CD14-positive monocyte (primary cell): ENCODE data around the gene BPHL. TPM values are rescaled to one million over a fixed set of nuclear protein-coding genes. Genes with fewer than 3 reads are reported as not detected.

Experiments used
- DNase-seq, 3 donors: peaks; one replicate each; pipeline ENCODE4 v3.0.0-alpha.2; 2011 to 2022
- H2AFZ ChIP-seq: 2 replicates; pipeline ENCODE4 v1.6.0; 2012; ENCODE audit warnings: mild to moderate bottlenecking, low read depth, low read length, inconsistent platforms; ENCODE audit not compliant: insufficient read depth, poor library complexity, severe bottlenecking
- H3K27ac ChIP-seq, 2 donors: 1 replicate in 1 of 2; 2 replicates in 1 of 2; pipeline ENCODE4 v1.5.1; 2012 to 2013; ENCODE audit warnings: low read length in 2 of 2, control low read depth in 1 of 2, inconsistent platforms in 1 of 2, low read depth in 1 of 2, mild to moderate bottlenecking in 1 of 2
- H3K27me3 ChIP-seq, 2 donors: one replicate each; pipeline versions ENCODE4 v1.6.0 to v1.6.1; 2011 to 2013; ENCODE audit warnings: low read length in 2 of 2; ENCODE audit not compliant: control insufficient read depth in 2 of 2, insufficient read depth in 2 of 2
- H3K36me3 ChIP-seq, 2 donors: replicated peaks in 1 of 2; 1 replicate in 1 of 2; 2 replicates in 1 of 2; pipeline versions ENCODE4 v1.5.1 to v1.6.1; 2012 to 2013; ENCODE audit warnings: low read length in 2 of 2, control low read depth in 1 of 2, inconsistent platforms in 1 of 2, mild to moderate bottlenecking in 1 of 2; ENCODE audit not compliant: insufficient read depth in 2 of 2, control insufficient read depth in 1 of 2
- H3K4me1 ChIP-seq, 2 donors: 1 replicate in 1 of 2; 2 replicates in 1 of 2; pipeline versions ENCODE4 v1.5.1 to v1.6.1; 2012 to 2013; ENCODE audit warnings: low read length in 2 of 2, control low read depth in 1 of 2, inconsistent platforms in 1 of 2, mild to moderate bottlenecking in 1 of 2, moderate library complexity in 1 of 2; ENCODE audit not compliant: insufficient read depth in 2 of 2, control insufficient read depth in 1 of 2
- H3K4me2 ChIP-seq: replicated peaks from 2 replicates; pipeline ENCODE3; 2012; ENCODE audit warnings: low read length, moderate library complexity, mild to moderate bottlenecking; ENCODE audit not compliant: poor library complexity, severe bottlenecking; ENCODE audit errors: extremely low read depth
- H3K4me3 ChIP-seq, 3 experiments: fragments of 200-600 bp in 1 of 3; sonication (generic) in 1 of 3; replicated peaks in 1 of 3; 1 replicate in 2 of 3; 2 replicates in 1 of 3; pipeline ENCODE4 v1.5.1; 2011 to 2013; ENCODE audit warnings: low read length in 3 of 3, mild to moderate bottlenecking in 3 of 3, control low read depth in 2 of 3, low read depth in 2 of 3, inconsistent platforms in 1 of 3, moderate library complexity in 1 of 3
- H3K79me2 ChIP-seq: 2 replicates; pipeline ENCODE4 v1.6.0; 2012; ENCODE audit warnings: mild to moderate bottlenecking, control low read depth, inconsistent platforms, low read length, moderate library complexity; ENCODE audit not compliant: insufficient read depth
- H3K9ac ChIP-seq: 2 replicates; pipeline ENCODE4 v1.6.0; 2017; ENCODE audit warnings: low read length, mild to moderate bottlenecking; ENCODE audit not compliant: insufficient read depth, poor library complexity, severe bottlenecking
- H3K9me3 ChIP-seq, 2 donors: replicated peaks in 1 of 2; 1 replicate in 1 of 2; 2 replicates in 1 of 2; pipeline versions ENCODE4 v1.5.1 to v1.6.1; 2012 to 2013; ENCODE audit warnings: low read length in 2 of 2, control low read depth in 1 of 2; ENCODE audit not compliant: control insufficient read depth in 1 of 2, insufficient read depth in 1 of 2
- H4K20me1 ChIP-seq: 2 replicates; pipeline ENCODE4 v1.6.0; 2012; ENCODE audit warnings: mild to moderate bottlenecking, low read length, control low read depth, moderate library complexity; ENCODE audit not compliant: insufficient read depth
- H3K27ac Mint-ChIP-seq, 7 donors: one replicate each; pipeline ENCODE4 v1.8.0; 2020; ENCODE audit warnings: mild to moderate bottlenecking in 7 of 7, mixed read lengths in 7 of 7, moderate library complexity in 6 of 7, inconsistent platforms in 2 of 7
- H3K27me3 Mint-ChIP-seq, 3 donors: one replicate each; pipeline ENCODE4 v1.8.0; 2021 to 2022; ENCODE audit warnings: low read depth in 3 of 3, mild to moderate bottlenecking in 3 of 3, mixed read lengths in 3 of 3, moderate library complexity in 3 of 3, inconsistent platforms in 1 of 3
- H3K36me3 Mint-ChIP-seq, 2 donors: one replicate each; pipeline ENCODE4 v1.8.0; 2020; ENCODE audit warnings: mixed read lengths in 2 of 2, inconsistent platforms in 1 of 2, mild to moderate bottlenecking in 1 of 2
- H3K4me1 Mint-ChIP-seq: one replicate; pipeline ENCODE4 v1.8.0; 2020; ENCODE audit warnings: mild to moderate bottlenecking, mixed read lengths
- H3K4me3 Mint-ChIP-seq, 2 donors: one replicate each; pipeline ENCODE4 v1.8.0; 2020; ENCODE audit warnings: mild to moderate bottlenecking in 2 of 2, mixed read lengths in 2 of 2, moderate library complexity in 1 of 2
- H3K9me3 Mint-ChIP-seq, 7 donors: one replicate each; pipeline ENCODE4 v1.8.0; 2020 to 2022; ENCODE audit warnings: mixed read lengths in 7 of 7, mild to moderate bottlenecking in 6 of 7, moderate library complexity in 6 of 7, inconsistent platforms in 2 of 7
- CTCF ChIP-seq: fragments of 200-600 bp; IDR thresholded peaks from one replicate; pipeline ENCODE4 v1.8.0; 2022; ENCODE audit warnings: antibody characterized with exemption, mild to moderate bottlenecking
- WGBS: methylation state at CpG from one replicate; pipeline ENCODE4 v1.1.5; 2013; ENCODE audit warnings: missing lambda C conversion rate; ENCODE audit not compliant: insufficient coverage; 5-methylcytosine and 5-hydroxymethylcytosine counted together
- intact Hi-C, 2 donors: fragments of 100-400 bp; cut with micrococcal nuclease; formaldehyde crosslinking; loops; one replicate each; pipeline versions ENCODE4 v1.15.0 to v1.15.1; 2023
- polyA plus RNA-seq, 3 donors: library from polyadenylated mRNA; depleted of rRNA in 1 of 3; unstranded in 2 of 3; stranded (reverse) in 1 of 3; fragments of 300-500 nt in 2 of 3; fragments of >200 nt in 1 of 3; fragmentation: Illumina TruSeq in 2 of 3; gene quantifications; 1 replicate in 2 of 3; 2 replicates in 1 of 3; pipeline ENCODE4 v1.2.3, GENCODE V29; 2012 to 2021

BPHL gene
- polyA plus RNA-seq, 3 donors, result 4.6 to 7.8 (median 5.9) TPM

- Mint-ChIP-seq H3K36me3 (peaks cover 71 to 83% of the 10 kb centered on the region in 2 donors), H3K27ac (peak overlapping the region in 3 of 7 donors; percentile 4 to 52 (median 33))
- intact Hi-C loops, result no loop called here
Observed at GRCh38 chr6:3079682-3080081, 38.8 kb upstream of the BPHL start.

GRCh38 chr6:3081960-3082359, 36.6 kb upstream of the BPHL start:
- H3K4me3 Mint-ChIP-seq, result no peak overlapping the region
- TF ChIP-seq CTCF, result no peak
- peaks cover 7% of the 10 kb centered on the region for H3K4me1 Mint-ChIP-seq
- Histone ChIP-seq H3K36me3 (peaks cover 88 to 98% of the 10 kb centered on the region in 2 donors), H3K27ac (peak overlapping the region in 1 of 2 donors; percentile 38), H3K4me3 (no peak overlapping the region), H3K9ac (no peak overlapping the region), H2AFZ (no peak overlapping the region), H4K20me1 (peaks cover 82% of the 10 kb centered on the region), H3K4me2 (no peak overlapping the region), H3K27me3 (no peaks in the 10 kb centered on the region), H3K4me1 (peaks cover 6 to 7% of the 10 kb centered on the region in 2 donors), H3K79me2 (peaks cover 12% of the 10 kb centered on the region), H3K9me3 (no peaks in the 10 kb centered on the region)
- H3K36me3 Mint-ChIP-seq, result peaks cover 90 to 95% of the 10 kb centered on the region in 2 donors
- H3K27ac Mint-ChIP-seq, result peak overlapping the region in 6 of 7 donors; percentile 6 to 81 (median 66)
- H3K9me3 Mint-ChIP-seq, result peaks cover 0 to 1% (median 0%) of the 10 kb centered on the region in 7 donors
- DNase-seq, result peak; percentile 53 to 73 (median 59)
- no peaks in the 10 kb centered on the region for H3K27me3 Mint-ChIP-seq
- 80% methylated on average over 1 of the region's 5 CpGs for WGBS
- intact Hi-C loops, result no loop called here

More at GRCh38 chr6:3079682-3080081, 38.8 kb upstream of the BPHL start:
- peaks cover 83% of the 10 kb centered on the region for H4K20me1 ChIP-seq
- no peak overlapping the region for H3K4me2 ChIP-seq
- H3K79me2 ChIP-seq, result peaks cover 35% of the 10 kb centered on the region
- H3K4me1 ChIP-seq, result peaks cover 12 to 18% of the 10 kb centered on the region in 2 donors
- peaks cover 70 to 80% of the 10 kb centered on the region in 2 donors for H3K36me3 ChIP-seq
- no peak overlapping the region for H2AFZ ChIP-seq
- H3K9me3 ChIP-seq, result no peaks in the 10 kb centered on the region
- no peak for TF ChIP-seq CTCF
- no peak for DNase-seq
- Mint-ChIP-seq H3K9me3 (peaks cover 0 to 1% (median 0%) of the 10 kb centered on the region in 7 donors), H3K4me1 (peaks cover 20% of the 10 kb centered on the region), H3K27me3 (no peaks in the 10 kb centered on the region), H3K4me3 (no peak overlapping the region)
- no peak overlapping the region for H3K27ac ChIP-seq
- H3K27me3 ChIP-seq, result no peaks in the 10 kb centered on the region
- H3K9ac ChIP-seq, result no peak overlapping the region
- no peak overlapping the region for H3K4me3 ChIP-seq
- no CpG with 5 or more reads among the region's 1 CpG for WGBS
